CD4-positive, CD25-positive, alpha-beta regulatory T cell (primary cell): ENCODE results near the gene BCR. TPM values are rescaled to one million over a fixed set of nuclear protein-coding genes. Genes with fewer than 3 reads are reported as not detected.

Source experiments
- ATAC-seq, 2 donors: fragments of 150-1000 bp; cut with Tn5 transposase; one replicate each; pipeline ENCODE4 v1.10.0; 2021; ENCODE audit warnings: low read depth in 2 of 2, moderate number of reproducible peaks in 2 of 2, moderate library complexity in 1 of 2
- DNase-seq, 3 donors: peaks; one replicate each; pipeline versions ENCODE4 v3.0.0 to v3.0.0-alpha.2; 2012 to 2022; ENCODE audit warnings: mixed read lengths in 1 of 3
- H3K27ac ChIP-seq: one replicate; pipeline ENCODE4 v1.7.0; 2013; ENCODE audit warnings: mild to moderate bottlenecking, low read length; ENCODE audit not compliant: insufficient read depth, poor library complexity, severe bottlenecking
- H3K27me3 ChIP-seq: one replicate; pipeline ENCODE4 v1.7.0; 2013; ENCODE audit warnings: low read length; ENCODE audit not compliant: control insufficient read depth, insufficient read depth
- H3K36me3 ChIP-seq: one replicate; pipeline ENCODE4 v1.7.0; 2013; ENCODE audit warnings: mild to moderate bottlenecking, low read length, moderate library complexity; ENCODE audit not compliant: control insufficient read depth, insufficient read depth
- H3K4me1 ChIP-seq: 2 replicates; pipeline ENCODE4 v1.7.0; 2013; ENCODE audit warnings: mild to moderate bottlenecking, low read length; ENCODE audit not compliant: insufficient read depth, control insufficient read depth, poor library complexity, severe bottlenecking
- H3K4me3 ChIP-seq: one replicate; pipeline ENCODE4 v1.7.0; 2013; ENCODE audit warnings: low read depth, mild to moderate bottlenecking, low read length, moderate library complexity
- H3K9me3 ChIP-seq, 2 experiments: 1 replicate in 1 of 2; 2 replicates in 1 of 2; pipeline ENCODE4 v1.7.0; 2013; ENCODE audit warnings: low read length in 2 of 2, mild to moderate bottlenecking in 1 of 2, moderate library complexity in 1 of 2; ENCODE audit not compliant: control insufficient read depth in 2 of 2
- H3K27ac Mint-ChIP-seq, 3 donors: one replicate each; pipeline ENCODE4 v1.8.0; 2020 to 2022; ENCODE audit warnings: mild to moderate bottlenecking in 3 of 3, mixed read lengths in 3 of 3, moderate library complexity in 2 of 3
- H3K27me3 Mint-ChIP-seq: one replicate; pipeline ENCODE4 v1.8.0; 2022; ENCODE audit warnings: mild to moderate bottlenecking, mixed read lengths
- H3K36me3 Mint-ChIP-seq: one replicate; pipeline ENCODE4 v1.8.0; 2020; ENCODE audit warnings: mixed read lengths
- H3K4me1 Mint-ChIP-seq, 4 donors: one replicate each; pipeline ENCODE4 v1.8.0; 2020 to 2022; ENCODE audit warnings: mixed read lengths in 4 of 4, mild to moderate bottlenecking in 1 of 4
- H3K4me3 Mint-ChIP-seq, 4 donors: one replicate each; pipeline ENCODE4 v1.8.0; 2020 to 2022; ENCODE audit warnings: mild to moderate bottlenecking in 4 of 4, mixed read lengths in 4 of 4, moderate library complexity in 3 of 4
- H3K9me3 Mint-ChIP-seq, 7 donors: one replicate each; pipeline ENCODE4 v1.8.0; 2020 to 2022; ENCODE audit warnings: mixed read lengths in 7 of 7, mild to moderate bottlenecking in 3 of 7, moderate library complexity in 2 of 7
- polyA plus RNA-seq, 4 donors: library from polyadenylated mRNA; unstranded; fragments of 300-500 nt; fragmentation: Illumina TruSeq; gene quantifications; one replicate each; pipeline ENCODE4 v1.2.3, GENCODE V29; 2021
- total RNA-seq: library from RNA; stranded (reverse); gene quantifications from one replicate; pipeline ENCODE4 v1.2.3, GENCODE V29; 2022

Gene BCR
- total and polyA plus RNA-seq, 5 donors from 2014 or later, result 2.6 to 66.3 (median 2.8) TPM

- H3K9me3 Mint-ChIP-seq, result no peaks in the 10 kb centered on the region
- H3K27me3 Mint-ChIP-seq, result no peaks in the 10 kb centered on the region
- H3K4me1 ChIP-seq, result no peaks in the 10 kb centered on the region
- ATAC-seq (peak in 1 of 2 donors; percentile 49), DNase-seq (peak; percentile 29 to 50 (median 42))
- no peaks in the 10 kb centered on the region for H3K27me3 ChIP-seq
- no peak overlapping the region for H3K4me3 ChIP-seq
- H3K27ac ChIP-seq, result no peak overlapping the region
- no peak overlapping the region for H3K4me3 Mint-ChIP-seq
- no peaks in the 10 kb centered on the region for H3K4me1 Mint-ChIP-seq
- no peak overlapping the region for H3K27ac Mint-ChIP-seq
- peaks cover 36% of the 10 kb centered on the region for H3K36me3 Mint-ChIP-seq
- no peaks in the 10 kb centered on the region for H3K9me3 ChIP-seq
- peaks cover 55% of the 10 kb centered on the region for H3K36me3 ChIP-seq
Observed at GRCh38 chr22:23289851-23290724, 109.8 kb downstream of the BCR start.

GRCh38 chr22:23291806-23292452 lies 111.6 kb downstream of the BCR start:
- peaks cover 50% of the 10 kb centered on the region for H3K36me3 ChIP-seq
- ATAC-seq, result no peak
- DNase-seq, result no peak
- no peaks in the 10 kb centered on the region for H3K4me1 ChIP-seq
- no peak overlapping the region for H3K27ac ChIP-seq
- no peak overlapping the region for H3K4me3 ChIP-seq
- no peaks in the 10 kb centered on the region for H3K9me3 Mint-ChIP-seq
- H3K27me3 Mint-ChIP-seq, result no peaks in the 10 kb centered on the region
- no peak overlapping the region for H3K27ac Mint-ChIP-seq
- no peak overlapping the region for H3K4me3 Mint-ChIP-seq
- H3K27me3 ChIP-seq, result no peaks in the 10 kb centered on the region
- H3K9me3 ChIP-seq, result no peaks in the 10 kb centered on the region
- H3K36me3 Mint-ChIP-seq, result peaks cover 41% of the 10 kb centered on the region
- H3K4me1 Mint-ChIP-seq, result no peaks in the 10 kb centered on the region

DNA sequence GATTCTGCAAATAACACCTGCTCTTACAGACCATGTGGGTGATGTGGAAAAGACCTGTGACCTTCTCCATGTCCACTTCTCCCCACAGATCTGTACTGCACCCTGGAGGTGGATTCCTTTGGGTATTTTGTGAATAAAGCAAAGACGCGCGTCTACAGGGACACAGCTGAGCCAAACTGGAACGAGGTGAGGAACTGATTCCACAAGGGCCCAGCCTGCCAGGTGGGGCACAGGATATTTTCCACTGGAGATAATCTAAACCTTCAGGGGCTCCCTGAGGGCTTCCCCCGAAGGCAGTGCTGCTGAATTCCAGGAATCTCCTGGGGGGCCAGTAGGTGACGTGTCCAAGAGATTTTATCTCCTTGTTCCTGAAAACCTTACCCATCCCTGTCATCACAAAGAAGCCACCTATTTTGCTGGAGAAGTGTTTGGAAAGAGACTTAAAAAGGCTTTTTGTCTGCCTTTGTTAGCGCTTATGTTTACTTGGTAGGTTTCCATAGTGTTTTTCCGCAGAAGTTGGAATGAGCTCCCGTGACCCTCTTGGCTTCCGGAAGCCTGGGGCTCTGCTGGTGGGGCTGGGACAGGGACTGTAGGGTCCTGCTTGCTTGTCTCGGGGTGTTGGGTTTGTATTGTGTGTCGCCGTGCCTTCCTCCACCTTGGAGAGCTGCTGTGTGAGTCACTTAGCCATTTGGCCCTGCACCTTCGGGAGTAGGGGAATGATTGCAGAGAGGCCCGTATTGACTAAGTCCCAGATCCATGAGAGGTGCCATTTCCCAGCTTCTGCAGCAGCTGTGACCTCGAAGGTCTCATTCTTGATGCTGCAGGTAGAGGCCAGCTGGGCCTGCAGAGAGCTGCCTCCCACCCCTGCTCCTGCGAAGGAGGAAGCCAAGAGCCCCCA lies 112.4 kb downstream of the BCR start:
- no peak for ATAC-seq
- peak overlapping the region in 1 of 3 donors; percentile 46 for H3K27ac Mint-ChIP-seq
- no peak overlapping the region for H3K4me3 Mint-ChIP-seq
- DNase-seq, result no peak
- H3K36me3 Mint-ChIP-seq, result peaks cover 47% of the 10 kb centered on the region
- no peaks in the 10 kb centered on the region for H3K9me3 ChIP-seq
- H3K4me3 ChIP-seq, result no peak overlapping the region
- no peaks in the 10 kb centered on the region for H3K27me3 Mint-ChIP-seq
- no peaks in the 10 kb centered on the region for H3K9me3 Mint-ChIP-seq
- no peaks in the 10 kb centered on the region for H3K27me3 ChIP-seq
- peaks cover 54% of the 10 kb centered on the region for H3K36me3 ChIP-seq
- H3K4me1 Mint-ChIP-seq, result no peaks in the 10 kb centered on the region
- no peak overlapping the region for H3K27ac ChIP-seq
- H3K4me1 ChIP-seq, result no peaks in the 10 kb centered on the region

GRCh38 chr22:23293720-23294119 lies 113.4 kb downstream of the BCR start:
- Mint-ChIP-seq H3K4me1 (no peaks in the 10 kb centered on the region), H3K9me3 (no peaks in the 10 kb centered on the region), H3K27me3 (no peaks in the 10 kb centered on the region), H3K36me3 (peaks cover 51% of the 10 kb centered on the region), H3K27ac (peak overlapping the region in 1 of 3 donors; percentile 38), H3K4me3 (no peak overlapping the region)
- no peak overlapping the region for H3K4me3 ChIP-seq
- DNase-seq (no peak), ATAC-seq (no peak)
- H3K9me3 ChIP-seq, result no peaks in the 10 kb centered on the region
- peaks cover 61% of the 10 kb centered on the region for H3K36me3 ChIP-seq
- no peaks in the 10 kb centered on the region for H3K27me3 ChIP-seq
- H3K4me1 ChIP-seq, result no peaks in the 10 kb centered on the region
- H3K27ac ChIP-seq, result no peak overlapping the region

GRCh38 chr22:23294221-23294620 lies 113.9 kb downstream of the BCR start:
- Histone ChIP-seq H3K27ac (no peak overlapping the region), H3K4me3 (no peak overlapping the region), H3K27me3 (no peaks in the 10 kb centered on the region), H3K9me3 (no peaks in the 10 kb centered on the region), H3K36me3 (peaks cover 61% of the 10 kb centered on the region), H3K4me1 (no peaks in the 10 kb centered on the region)
- no peak overlapping the region for H3K4me3 Mint-ChIP-seq
- no peaks in the 10 kb centered on the region for H3K4me1 Mint-ChIP-seq
- H3K36me3 Mint-ChIP-seq, result peaks cover 51% of the 10 kb centered on the region
- ATAC-seq, result no peak
- H3K27me3 Mint-ChIP-seq, result no peaks in the 10 kb centered on the region
- no peak overlapping the region for H3K27ac Mint-ChIP-seq
- H3K9me3 Mint-ChIP-seq, result no peaks in the 10 kb centered on the region
- DNase-seq, result no peak

GRCh38 chr22:23300476-23300875 lies 120.2 kb downstream of the BCR start:
- Mint-ChIP-seq H3K4me1 (no peaks in the 10 kb centered on the region), H3K9me3 (no peaks in the 10 kb centered on the region), H3K27me3 (no peaks in the 10 kb centered on the region), H3K4me3 (no peak overlapping the region), H3K27ac (no peak overlapping the region), H3K36me3 (peaks cover 32% of the 10 kb centered on the region)
- Histone ChIP-seq H3K36me3 (peaks cover 19% of the 10 kb centered on the region), H3K9me3 (no peaks in the 10 kb centered on the region), H3K27me3 (no peaks in the 10 kb centered on the region), H3K4me1 (no peaks in the 10 kb centered on the region), H3K4me3 (no peak overlapping the region), H3K27ac (no peak overlapping the region)
- DNase-seq (no peak), ATAC-seq (no peak)

- DNase-seq (no peak), ATAC-seq (no peak)
- no peak overlapping the region for H3K4me3 ChIP-seq
- H3K4me3 Mint-ChIP-seq, result no peak overlapping the region
- peaks cover 18% of the 10 kb centered on the region for H3K36me3 ChIP-seq
- no peak overlapping the region for H3K27ac ChIP-seq
- H3K4me1 Mint-ChIP-seq, result no peaks in the 10 kb centered on the region
- H3K4me1 ChIP-seq, result no peaks in the 10 kb centered on the region
- H3K9me3 Mint-ChIP-seq, result no peaks in the 10 kb centered on the region
- no peaks in the 10 kb centered on the region for H3K9me3 ChIP-seq
- peaks cover 31% of the 10 kb centered on the region for H3K36me3 Mint-ChIP-seq
- no peaks in the 10 kb centered on the region for H3K27me3 ChIP-seq
- H3K27ac Mint-ChIP-seq, result peak overlapping the region in 2 of 3 donors; percentile 10 to 40
- H3K27me3 Mint-ChIP-seq, result no peaks in the 10 kb centered on the region
Observed at GRCh38 chr22:23301591-23301990, 121.3 kb downstream of the BCR start.
